Type B pancreatic cell (in vitro differentiated cells): ENCODE measurements around the gene SKA2. TPM values are rescaled to one million over a fixed set of nuclear protein-coding genes. Genes with fewer than 3 reads are reported as not detected.

Experiments used
- DNase-seq: peaks from one replicate; pipeline ENCODE4 v3.0.0; 2021; ENCODE audit warnings: mixed read lengths; ENCODE audit not compliant: unreplicated experiment; ENCODE audit errors: extremely low spot score
- H3K27ac Mint-ChIP-seq: 2 replicates; pipeline ENCODE4 v1.8.0; 2021; ENCODE audit warnings: mild to moderate bottlenecking, mixed read lengths
- H3K27me3 Mint-ChIP-seq: 2 replicates; pipeline ENCODE4 v1.8.0; 2021; ENCODE audit warnings: mixed read lengths
- H3K36me3 Mint-ChIP-seq: 2 replicates; pipeline ENCODE4 v1.8.0; 2021; ENCODE audit warnings: mixed read lengths
- H3K4me1 Mint-ChIP-seq: one replicate; pipeline ENCODE4 v1.8.0; 2021; ENCODE audit warnings: mixed read lengths; ENCODE audit not compliant: unreplicated experiment
- H3K4me3 Mint-ChIP-seq: 2 replicates; pipeline ENCODE4 v1.8.0; 2021; ENCODE audit warnings: mild to moderate bottlenecking, mixed read lengths
- H3K9me3 Mint-ChIP-seq: 2 replicates; pipeline ENCODE4 v1.8.0; 2021; ENCODE audit warnings: mixed read lengths
- CTCF ChIP-seq: fragments of 200-600 bp; sonication (generic); conservative IDR thresholded peaks from 2 replicates; pipeline ENCODE4 v1.5.0; 2021; ENCODE audit warnings: antibody characterized with exemption, mild to moderate bottlenecking
- total RNA-seq: library from RNA; stranded (reverse); gene quantifications from 2 replicates; pipeline ENCODE4 v1.2.1, GENCODE V29; 2021; ENCODE audit warnings: low replicate concordance

SKA2 gene
- total RNA-seq, 1 donor from 2014 or later = 78.4 TPM

- DNase-seq = no peak
- no peak for TF ChIP-seq CTCF
- H3K9me3 Mint-ChIP-seq = no peaks in the 10 kb centered on the region
- peaks cover 20% of the 10 kb centered on the region for H3K4me1 Mint-ChIP-seq
- no peaks in the 10 kb centered on the region for H3K27me3 Mint-ChIP-seq
- H3K36me3 Mint-ChIP-seq = peaks cover 19% of the 10 kb centered on the region
- peak overlapping the region; percentile 28 for H3K4me3 Mint-ChIP-seq
- H3K27ac Mint-ChIP-seq = peak overlapping the region; percentile 55
Observed at GRCh38 chr17:59108400-59109102, 46.4 kb downstream of the SKA2 start.

- DNase-seq = no peak
- no peaks in the 10 kb centered on the region for H3K27me3 Mint-ChIP-seq
- peak overlapping the region; percentile 97 for H3K4me3 Mint-ChIP-seq
- H3K27ac Mint-ChIP-seq = peak overlapping the region; percentile 97
- TF ChIP-seq CTCF = no peak
- H3K4me1 Mint-ChIP-seq = peaks cover 20% of the 10 kb centered on the region
- peaks cover 19% of the 10 kb centered on the region for H3K36me3 Mint-ChIP-seq
- no peaks in the 10 kb centered on the region for H3K9me3 Mint-ChIP-seq
Observed at GRCh38 chr17:59107306-59107670, 47.7 kb downstream of the SKA2 start.

DNA sequence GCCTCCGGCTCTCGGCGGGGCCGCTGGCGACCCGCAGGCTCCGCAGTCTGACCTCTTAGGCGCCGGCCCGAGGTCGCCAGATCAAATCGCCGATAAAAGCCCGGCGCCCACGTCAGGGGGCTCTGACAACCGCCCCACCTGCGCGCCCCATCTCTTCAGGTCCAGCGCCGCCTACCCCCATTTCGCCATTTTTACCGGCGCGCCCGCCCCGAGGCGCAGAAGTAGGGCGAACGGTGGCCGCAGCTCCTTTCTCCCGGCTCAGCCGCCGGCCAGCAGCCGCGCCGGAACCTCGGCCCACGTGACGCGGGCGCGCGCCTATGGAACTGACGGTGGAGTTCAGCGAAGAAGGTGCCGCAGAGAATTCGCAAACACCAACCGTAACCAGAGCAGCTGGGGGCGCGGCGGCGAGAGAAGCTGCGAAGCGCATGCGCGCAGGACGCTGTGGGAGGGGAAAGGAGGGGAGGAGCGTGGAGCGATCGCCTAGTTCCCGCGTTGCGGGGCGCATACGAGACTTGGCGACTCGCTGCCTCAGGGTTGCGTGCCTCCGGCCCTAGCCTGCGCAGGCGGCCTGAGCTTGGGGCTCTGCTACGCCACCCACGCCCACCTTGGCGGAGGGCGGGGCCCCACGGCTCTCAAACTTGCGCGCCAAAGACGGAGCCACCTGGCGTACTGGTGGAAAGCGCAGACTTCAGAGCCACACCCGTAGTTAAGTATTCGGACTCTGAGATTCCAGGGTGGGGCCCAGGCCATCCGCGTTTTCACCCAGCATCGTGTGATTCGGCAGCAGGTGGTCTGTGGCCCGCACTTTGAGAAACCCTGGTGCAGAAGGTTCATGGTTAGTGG, 48.3 kb downstream of the SKA2 start, which contains the start of gene TRIM37:
Gene TRIM37, minus strand, starts transcription at position 418 of the 843 bp plus-strand sequence. CDS start 419 bp downstream, outside the sequence.
- Mint-ChIP-seq H3K9me3 (no peaks in the 10 kb centered on the region), H3K27me3 (no peaks in the 10 kb centered on the region), H3K36me3 (peaks cover 19% of the 10 kb centered on the region), H3K27ac (peak within 1 kb of the TSS; percentile 97), H3K4me1 (peaks cover 20% of the 10 kb centered on the region), H3K4me3 (peak within 1 kb of the TSS; percentile 97)
- TF ChIP-seq CTCF = peak; percentile 16
- peak; percentile 99 for DNase-seq

- Mint-ChIP-seq H3K27me3 (no peaks in the 10 kb centered on the region), H3K36me3 (peaks cover 13% of the 10 kb centered on the region), H3K9me3 (no peaks in the 10 kb centered on the region), H3K4me1 (peaks cover 20% of the 10 kb centered on the region), H3K4me3 (peak overlapping the region; percentile 97), H3K27ac (peak overlapping the region; percentile 97)
- DNase-seq = no peak
- TF ChIP-seq CTCF = no peak
Observed at GRCh38 chr17:59105852-59106462, 49.0 kb downstream of the SKA2 start.

DNA sequence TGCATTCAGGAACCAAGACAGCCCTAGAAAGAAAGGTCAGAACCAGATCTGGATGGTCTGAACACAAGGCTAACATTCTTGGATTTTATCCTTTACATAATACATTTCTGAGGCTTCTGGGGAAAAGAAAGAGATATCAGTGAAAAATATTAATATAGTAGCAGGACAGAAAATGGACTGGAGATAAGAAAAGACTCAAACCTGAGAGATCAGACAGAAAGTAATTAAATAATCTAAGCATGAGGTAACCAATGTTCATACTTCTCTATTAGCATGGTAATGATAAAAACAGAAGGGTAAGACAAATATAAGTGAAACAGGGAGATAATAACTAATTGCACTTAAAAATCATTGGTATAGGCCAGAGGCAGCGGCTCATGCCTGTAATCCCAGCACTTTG, 53.8 kb downstream of the SKA2 start:
- H3K36me3 Mint-ChIP-seq = peaks cover 18% of the 10 kb centered on the region
- no peaks in the 10 kb centered on the region for H3K9me3 Mint-ChIP-seq
- no peaks in the 10 kb centered on the region for H3K27me3 Mint-ChIP-seq
- peaks cover 13% of the 10 kb centered on the region for H3K4me1 Mint-ChIP-seq
- no peak for DNase-seq
- H3K27ac Mint-ChIP-seq = no peak overlapping the region
- no peak overlapping the region for H3K4me3 Mint-ChIP-seq
- no peak for TF ChIP-seq CTCF
